Neural progenitor cell (in vitro differentiated cells): Measurements from ENCODE around the gene COMTD1.

Source experiments
- CTCF ChIP-seq: fragments of 200-600 bp; sonication (generic); IDR thresholded peaks from 2 replicates; pipeline ENCODE4 v1.5.1; 2017; ENCODE audit warnings: antibody characterized with exemption, mild to moderate bottlenecking
- EZH2 ChIP-seq: fragments of 200-600 bp; sonication (generic); IDR thresholded peaks from 2 replicates; pipeline ENCODE4 v1.6.1; 2017; ENCODE audit warnings: antibody characterized with exemption, mild to moderate bottlenecking, moderate library complexity
- EZH2phosphoT487 ChIP-seq: fragments of 200-600 bp; sonication (generic); IDR thresholded peaks from 2 replicates; pipeline ENCODE4 v1.6.1; 2017; ENCODE audit warnings: antibody characterized with exemption

GRCh38 chr10:75229971-75230370 lies 5.8 kb downstream of the COMTD1 start:
- TF ChIP-seq CTCF (no peak), EZH2 (no peak), EZH2phosphoT487 (no peak)
